Neural cell (in vitro differentiated cells): ENCODE results near the gene VPS13D. TPM values are rescaled to one million over a fixed set of nuclear protein-coding genes. Genes with fewer than 3 reads are reported as not detected.

Source experiments
- H2AFZ ChIP-seq: fragments of 200-600, 300-800 bp; sonication (generic), shearing (Covaris generic); 2 replicates; pipeline ENCODE4 v1.6.0; 2014; ENCODE audit warnings: low read depth, mild to moderate bottlenecking, antibody characterized with exemption, low read length, moderate library complexity
- H3F3A ChIP-seq: fragments of 200-600 bp; shearing (Covaris generic); 2 replicates; pipeline ENCODE4 v1.6.1; 2016; ENCODE audit warnings: mild to moderate bottlenecking, moderate library complexity, mixed read lengths, antibody characterized with exemption, low read length; ENCODE audit not compliant: insufficient read depth, poor library complexity, severe bottlenecking
- H3K27ac ChIP-seq: fragments of 200-600, 300-800 bp; sonication (generic), shearing (Covaris generic); 2 replicates; pipeline ENCODE4 v1.5.1; 2014; ENCODE audit warnings: mild to moderate bottlenecking, low read length, moderate library complexity
- H3K27me3 ChIP-seq: fragments of 300-800, 200-600 bp; sonication (generic), shearing (Covaris generic); 2 replicates; pipeline ENCODE4 v1.6.0; 2014; ENCODE audit warnings: mild to moderate bottlenecking, low read depth, low read length, moderate library complexity; ENCODE audit not compliant: insufficient read depth
- H3K36me3 ChIP-seq: fragments of 300-800, 200-600 bp; sonication (generic), shearing (Covaris generic); 2 replicates; pipeline ENCODE4 v1.5.1; 2014; ENCODE audit warnings: mild to moderate bottlenecking, antibody characterized with exemption, low read length, moderate library complexity; ENCODE audit not compliant: insufficient read depth
- H3K4me2 ChIP-seq: fragments of 300-800, 200-600 bp; sonication (generic), shearing (Covaris generic); 2 replicates; pipeline ENCODE4 v1.6.0; 2014; ENCODE audit warnings: mild to moderate bottlenecking, low read length
- H3K4me3 ChIP-seq: fragments of 300-800, 200-600 bp; sonication (generic), shearing (Covaris generic); 2 replicates; pipeline ENCODE4 v1.5.1; 2014; ENCODE audit warnings: mild to moderate bottlenecking, low read length, moderate library complexity
- H3K79me2 ChIP-seq: fragments of 200-600 bp; shearing (Covaris generic); replicated peaks from 2 replicates; pipeline ENCODE4 v1.6.0; 2014; ENCODE audit warnings: mild to moderate bottlenecking, low read length, moderate library complexity; ENCODE audit not compliant: insufficient read depth
- H3K9ac ChIP-seq: fragments of 300-800, 200-600 bp; sonication (generic), shearing (Covaris generic); 2 replicates; pipeline ENCODE4 v1.6.1; 2016; ENCODE audit warnings: mild to moderate bottlenecking, low read length, mixed read lengths
- H3K9me2 ChIP-seq: fragments of 200-600 bp; shearing (Covaris generic); 2 replicates; pipeline ENCODE4 v1.6.1; 2016; ENCODE audit warnings: mild to moderate bottlenecking, low read length, mixed read lengths; ENCODE audit not compliant: insufficient read depth
- H3K9me3 ChIP-seq: fragments of 200-600, 300-800 bp; sonication (generic), shearing (Covaris generic); 2 replicates; pipeline ENCODE4 v1.6.1; 2016; ENCODE audit warnings: mild to moderate bottlenecking, mixed run types, low read length, moderate library complexity, mixed read lengths
- H4K20me1 ChIP-seq: fragments of 200-600 bp; shearing (Covaris generic); 2 replicates; pipeline ENCODE4 v1.6.1; 2016; ENCODE audit warnings: mild to moderate bottlenecking, mixed run types; ENCODE audit not compliant: insufficient read depth
- CTCF ChIP-seq: fragments of 450-650 bp; IDR thresholded peaks from 2 replicates; pipeline ENCODE4 v1.5.1; 2014; ENCODE audit warnings: antibody characterized with exemption, mild to moderate bottlenecking, moderate library complexity; ENCODE audit not compliant: poor library complexity, severe bottlenecking
- EP300 ChIP-seq: fragments of 450-650 bp; conservative IDR thresholded peaks from 2 replicates; pipeline ENCODE4 v1.6.1; 2014; ENCODE audit warnings: antibody characterized with exemption, mild to moderate bottlenecking, moderate library complexity; ENCODE audit not compliant: poor library complexity, severe bottlenecking
- EZH2 ChIP-seq: fragments of 200-600, 300-800 bp; shearing (Covaris generic), sonication (generic); IDR thresholded peaks from 2 replicates; pipeline ENCODE4 v1.6.1; 2014; ENCODE audit warnings: antibody characterized with exemption, low read length, borderline replicate concordance, mild to moderate bottlenecking; ENCODE audit not compliant: insufficient read depth, poor library complexity, severe bottlenecking
- MXI1 ChIP-seq: fragments of 450-650 bp; conservative IDR thresholded peaks from 2 replicates; pipeline ENCODE4 v1.6.1; 2014; ENCODE audit warnings: antibody characterized with exemption, mild to moderate bottlenecking; ENCODE audit not compliant: poor library complexity, severe bottlenecking
- POLR2AphosphoS5 ChIP-seq: IDR thresholded peaks from 2 replicates; pipeline ENCODE4 v1.6.1; 2012
- RAD21 ChIP-seq: fragments of 450-650 bp; conservative IDR thresholded peaks from 2 replicates; pipeline ENCODE4 v1.6.1; 2014; ENCODE audit warnings: antibody characterized with exemption, mild to moderate bottlenecking, moderate library complexity
- REST ChIP-seq: IDR thresholded peaks from 2 replicates; pipeline ENCODE4 v1.6.1; 2012; ENCODE audit warnings: borderline replicate concordance
- SMC3 ChIP-seq: fragments of 450-650 bp; conservative IDR thresholded peaks from 2 replicates; pipeline ENCODE4 v1.6.1; 2014; ENCODE audit warnings: antibody characterized with exemption, mild to moderate bottlenecking, moderate library complexity; ENCODE audit not compliant: poor library complexity
- TAF1 ChIP-seq: IDR thresholded peaks from 2 replicates; pipeline ENCODE4 v1.6.1; 2012; ENCODE audit warnings: low read depth
- polyA plus RNA-seq: library from polyadenylated mRNA; depleted of rRNA; stranded (reverse); fragments of >200 nt; gene quantifications from 2 replicates; pipeline ENCODE4 v1.2.3, GENCODE V29; 2014

The VPS13D gene
- polyA plus RNA-seq, 1 donor from 2014 or later = 24.5 TPM

- no peak overlapping the region for H3K4me2 ChIP-seq
- no peak overlapping the region for H3K27ac ChIP-seq
- no peak overlapping the region for H3K9ac ChIP-seq
- H3K36me3 ChIP-seq = peaks cover 15% of the 10 kb centered on the region
- H3K27me3 ChIP-seq = no peaks in the 10 kb centered on the region
- no peaks in the 10 kb centered on the region for H3F3A ChIP-seq
- H2AFZ ChIP-seq = no peak overlapping the region
- no peak overlapping the region for H3K4me3 ChIP-seq
- H3K9me3 ChIP-seq = no peaks in the 10 kb centered on the region
- TF ChIP-seq TAF1 (no peak), MXI1 (no peak)
- H4K20me1 ChIP-seq = no peaks in the 10 kb centered on the region
- no peaks in the 10 kb centered on the region for H3K79me2 ChIP-seq
- H3K9me2 ChIP-seq = no peaks in the 10 kb centered on the region
These were observed 109.6 kb downstream of the VPS13D start for GRCh38 chr1:12339396-12339795.

- Histone ChIP-seq H3K27ac (no peak overlapping the region), H3K36me3 (peaks cover 13% of the 10 kb centered on the region), H3F3A (no peaks in the 10 kb centered on the region), H4K20me1 (no peaks in the 10 kb centered on the region), H2AFZ (no peak overlapping the region), H3K79me2 (no peaks in the 10 kb centered on the region), H3K4me3 (no peak overlapping the region), H3K9me2 (no peaks in the 10 kb centered on the region), H3K4me2 (no peak overlapping the region), H3K9ac (no peak overlapping the region), H3K9me3 (no peaks in the 10 kb centered on the region), H3K27me3 (no peaks in the 10 kb centered on the region)
- TF ChIP-seq EP300 (no peak), CTCF (no peak), SMC3 (no peak), TAF1 (no peak), EZH2 (no peak), POLR2AphosphoS5 (no peak), MXI1 (no peak), REST (no peak)
These were observed 110.1 kb downstream of the VPS13D start for GRCh38 chr1:12339811-12340543.

GRCh38 chr1:12340544-12340930 lies 110.7 kb downstream of the VPS13D start:
- H3K4me2 ChIP-seq = no peak overlapping the region
- no peaks in the 10 kb centered on the region for H3K9me3 ChIP-seq
- H3K9ac ChIP-seq = no peak overlapping the region
- no peaks in the 10 kb centered on the region for H4K20me1 ChIP-seq
- H3K27ac ChIP-seq = no peak overlapping the region
- no peak overlapping the region for H3K4me3 ChIP-seq
- H3K27me3 ChIP-seq = no peaks in the 10 kb centered on the region
- no peaks in the 10 kb centered on the region for H3F3A ChIP-seq
- TF ChIP-seq EZH2 (no peak), SMC3 (no peak), RAD21 (no peak), MXI1 (no peak), CTCF (no peak), POLR2AphosphoS5 (no peak), TAF1 (no peak), REST (no peak), EP300 (no peak)
- H3K9me2 ChIP-seq = no peaks in the 10 kb centered on the region
- no peak overlapping the region for H2AFZ ChIP-seq
- no peaks in the 10 kb centered on the region for H3K79me2 ChIP-seq
- peaks cover 10% of the 10 kb centered on the region for H3K36me3 ChIP-seq
